ENCODE data around the gene AGTR1. TPM values are rescaled to one million over a fixed set of nuclear protein-coding genes. Genes with fewer than 3 reads are reported as not detected.

Gene AGTR1
- total RNA-seq, 2 donors from 2014 or later = not detected

DNA sequence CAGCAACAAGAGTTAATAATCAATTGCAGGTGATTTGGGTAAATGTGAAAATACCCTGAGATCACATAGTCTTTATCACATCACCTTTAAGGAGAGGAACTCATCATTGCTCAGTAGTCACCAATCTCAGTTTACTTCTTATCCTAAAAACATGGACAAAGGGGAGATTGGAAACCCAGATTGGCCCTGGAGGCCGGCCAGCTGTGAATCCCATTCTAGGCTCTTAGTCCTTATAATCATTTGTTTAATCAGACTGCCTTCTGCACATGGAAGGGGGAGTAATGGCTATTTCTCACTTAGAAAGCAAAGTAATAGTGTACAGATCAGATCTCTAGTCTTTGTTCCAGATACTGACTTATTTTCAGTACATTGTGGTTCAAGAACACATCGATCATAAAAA, 92.7 kb downstream of the AGTR1 start:
- no peak overlapping the region for H3K27ac Mint-ChIP-seq
- H3K27me3 Mint-ChIP-seq = no peaks in the 10 kb centered on the region
- H3K9me3 ChIP-seq (ENCODE audit: control insufficient read depth, low read length, poor library complexity, severe bottlenecking) = no peaks in the 10 kb centered on the region
- no peak overlapping the region for H3K4me3 Mint-ChIP-seq
- no peak for ATAC-seq
- H3K36me3 Mint-ChIP-seq (ENCODE audit: low read depth) = no peaks in the 10 kb centered on the region
- no peak for DNase-seq
- no peaks in the 10 kb centered on the region for H3K4me1 Mint-ChIP-seq

DNA sequence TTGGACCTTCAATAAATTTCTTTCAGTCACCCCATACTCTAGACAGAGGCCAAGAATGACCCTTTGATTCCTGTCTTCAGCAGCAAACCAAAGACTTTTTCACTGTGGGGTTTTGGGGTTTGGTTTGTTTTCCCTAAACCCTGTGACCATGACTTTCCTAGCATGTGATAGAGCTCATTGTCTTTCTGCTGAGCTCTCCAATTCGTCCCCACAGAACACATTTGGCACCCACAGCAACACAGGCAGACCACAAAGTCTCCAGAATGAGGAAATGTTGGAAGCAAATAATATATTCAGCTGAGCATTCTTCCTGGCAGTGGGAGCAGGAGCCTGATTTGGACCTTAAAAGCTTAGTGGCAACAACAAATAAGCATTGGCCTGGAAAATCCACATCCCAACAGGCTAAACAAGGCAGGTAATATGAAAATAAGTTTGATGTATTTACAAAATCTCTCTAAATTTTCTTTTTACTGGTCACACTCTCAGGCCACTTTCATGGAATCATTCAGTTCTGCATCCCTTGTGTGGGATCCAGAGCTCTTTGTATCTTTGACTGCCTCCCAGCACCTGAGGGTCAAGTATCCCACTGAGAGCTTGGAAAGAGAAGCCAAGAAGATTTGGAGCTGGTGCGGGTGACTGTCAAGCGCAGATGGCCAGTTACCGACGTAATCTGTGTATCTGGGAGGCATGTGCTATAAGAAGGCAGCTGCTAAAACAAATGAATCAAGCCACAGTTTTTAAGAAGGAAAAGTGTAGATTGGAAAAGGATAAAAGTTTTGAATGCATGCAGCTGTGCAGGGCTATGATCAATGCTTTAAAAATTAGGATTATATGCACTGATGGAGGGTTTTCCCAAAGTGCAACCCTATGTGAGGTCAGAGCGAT, 93.4 kb downstream of the AGTR1 start:
- H3K9me3 ChIP-seq (ENCODE audit: control insufficient read depth, low read length, poor library complexity, severe bottlenecking) = no peaks in the 10 kb centered on the region
- H3K36me3 Mint-ChIP-seq (ENCODE audit: low read depth) = no peaks in the 10 kb centered on the region
- DNase-seq = no peak
- no peak for ATAC-seq
- no peak overlapping the region for H3K4me3 Mint-ChIP-seq
- no peaks in the 10 kb centered on the region for H3K27me3 Mint-ChIP-seq
- H3K4me1 Mint-ChIP-seq = no peaks in the 10 kb centered on the region
- no peak overlapping the region for H3K27ac Mint-ChIP-seq

DNA sequence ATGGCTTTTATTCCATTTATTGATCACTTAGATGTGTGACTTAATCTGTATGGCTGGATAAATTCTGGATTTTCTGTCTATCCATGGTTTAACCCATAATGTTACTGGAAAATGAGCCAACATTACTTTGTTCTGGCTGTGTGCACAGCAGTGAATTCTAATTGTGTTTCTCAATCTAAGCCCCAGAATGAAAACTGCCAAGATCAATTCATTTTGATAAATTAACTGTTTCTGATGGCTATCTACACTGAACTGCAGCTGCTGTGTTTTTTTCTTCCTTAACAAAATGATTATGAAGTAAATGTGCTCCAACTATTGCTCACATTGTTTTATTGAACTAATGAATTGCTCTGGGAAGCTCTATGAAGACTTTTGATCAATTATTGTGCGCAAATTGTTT, 94.2 kb downstream of the AGTR1 start:
- Mint-ChIP-seq H3K27me3 (no peaks in the 10 kb centered on the region), H3K4me1 (no peaks in the 10 kb centered on the region), H3K27ac (no peak overlapping the region), H3K4me3 (no peak overlapping the region), H3K36me3 (ENCODE audit: low read depth) (no peaks in the 10 kb centered on the region)
- no peaks in the 10 kb centered on the region for H3K9me3 ChIP-seq (ENCODE audit: control insufficient read depth, low read length, poor library complexity, severe bottlenecking)
- ATAC-seq = no peak
- no peak for DNase-seq

DNA sequence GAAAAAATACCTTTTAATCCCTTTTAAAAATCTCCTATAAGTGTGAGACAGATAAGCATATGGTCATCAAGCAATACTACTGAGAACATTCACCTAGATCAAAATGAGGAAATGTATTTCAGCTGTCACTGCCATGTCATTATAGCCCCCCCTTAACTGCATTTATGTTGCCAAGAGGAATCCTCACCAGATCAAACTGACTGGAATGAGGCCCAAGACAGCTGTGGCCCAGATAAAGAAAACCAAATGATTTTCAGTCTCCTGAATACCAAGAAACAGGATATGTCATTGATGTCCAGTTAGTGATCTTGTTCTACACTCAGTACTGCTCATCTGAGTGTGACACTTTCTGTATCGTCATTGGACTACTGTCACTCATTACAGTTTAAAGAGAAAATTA, 94.8 kb downstream of the AGTR1 start:
- no peak overlapping the region for H3K27ac Mint-ChIP-seq
- H3K27me3 Mint-ChIP-seq = no peaks in the 10 kb centered on the region
- H3K9me3 ChIP-seq (ENCODE audit: control insufficient read depth, low read length, poor library complexity, severe bottlenecking) = no peaks in the 10 kb centered on the region
- DNase-seq (no peak), ATAC-seq (no peak)
- no peak overlapping the region for H3K4me3 Mint-ChIP-seq
- H3K4me1 Mint-ChIP-seq = no peaks in the 10 kb centered on the region
- no peaks in the 10 kb centered on the region for H3K36me3 Mint-ChIP-seq (ENCODE audit: low read depth)

Other genes with a start within 250 kb of the AGTR1 start
- gene CPB1, start 129.9 kb downstream of the AGTR1 start, total RNA-seq = not detected
- gene CPA3, start 167.4 kb downstream of the AGTR1 start, total RNA-seq = under 1 TPM in 1 of 2 donors, not detected in 1; 0.57 TPM